Chondrocyte (in vitro differentiated cells): ENCODE measurements around the gene TECPR1. TPM values are rescaled to one million over a fixed set of nuclear protein-coding genes. Genes with fewer than 3 reads are reported as not detected.

Experiments used
- DNase-seq: peaks from one replicate; pipeline ENCODE4 v3.0.0; 2021; ENCODE audit warnings: mixed read lengths, low spot score
- H3K27ac Mint-ChIP-seq: one replicate; pipeline ENCODE4 v1.8.0; 2021; ENCODE audit warnings: mild to moderate bottlenecking, moderate library complexity, mixed read lengths; ENCODE audit not compliant: unreplicated experiment
- H3K27me3 Mint-ChIP-seq: 2 replicates; pipeline ENCODE4 v1.8.0; 2021; ENCODE audit warnings: low read depth, mixed read lengths
- H3K36me3 Mint-ChIP-seq: 2 replicates; pipeline ENCODE4 v1.8.0; 2021; ENCODE audit warnings: low read depth, mixed read lengths
- H3K4me1 Mint-ChIP-seq: 2 replicates; pipeline ENCODE4 v1.8.0; 2021; ENCODE audit warnings: low read depth, mild to moderate bottlenecking, mixed read lengths
- H3K4me3 Mint-ChIP-seq: one replicate; pipeline ENCODE4 v1.8.0; 2021; ENCODE audit warnings: mild to moderate bottlenecking, moderate library complexity, mixed read lengths; ENCODE audit not compliant: unreplicated experiment
- H3K9me3 Mint-ChIP-seq: 2 replicates; pipeline ENCODE4 v1.8.0; 2021; ENCODE audit warnings: low read depth, mixed read lengths
- total RNA-seq: library from RNA; stranded (reverse); gene quantifications from 3 replicates; pipeline ENCODE4 v1.2.1, GENCODE V29; 2021
- TF ChIP-seq, protein P1 (sequence below): fragments of 200-600 bp; sonication (generic); IDR thresholded peaks from 2 replicates; pipeline ENCODE4 v1.5.0; 2021; ENCODE audit warnings: antibody characterized with exemption, mild to moderate bottlenecking, moderate library complexity

TECPR1 gene
- total RNA-seq, 1 donor from 2014 or later: 27.3 TPM

DNA sequence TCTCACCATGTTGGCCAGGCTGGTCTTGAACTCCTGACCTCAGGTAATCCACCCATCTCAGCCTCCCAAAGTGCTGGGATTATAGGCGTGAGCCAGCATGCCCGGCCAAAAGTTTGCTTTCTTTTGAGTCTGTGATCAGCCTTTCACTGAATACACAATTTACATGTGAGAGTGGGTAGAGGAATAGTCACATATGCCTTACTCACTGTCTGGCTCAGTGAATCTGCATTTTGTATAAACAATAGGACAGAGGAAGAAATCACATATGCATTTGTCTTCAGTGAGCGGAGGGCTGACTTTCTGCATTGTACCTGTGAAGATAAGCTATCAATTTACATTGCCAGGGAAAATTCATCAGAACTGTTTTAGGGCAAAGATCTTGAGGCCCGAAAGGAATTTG lies 2.5 kb upstream of the TECPR1 start:
- H3K27me3 Mint-ChIP-seq: no peaks in the 10 kb centered on the region
- H3K4me3 Mint-ChIP-seq: no peak overlapping the region
- H3K27ac Mint-ChIP-seq: no peak overlapping the region
- no peak for DNase-seq
- peaks cover 27% of the 10 kb centered on the region for H3K4me1 Mint-ChIP-seq
- no peaks in the 10 kb centered on the region for H3K9me3 Mint-ChIP-seq
- TF ChIP-seq, protein P1, sequence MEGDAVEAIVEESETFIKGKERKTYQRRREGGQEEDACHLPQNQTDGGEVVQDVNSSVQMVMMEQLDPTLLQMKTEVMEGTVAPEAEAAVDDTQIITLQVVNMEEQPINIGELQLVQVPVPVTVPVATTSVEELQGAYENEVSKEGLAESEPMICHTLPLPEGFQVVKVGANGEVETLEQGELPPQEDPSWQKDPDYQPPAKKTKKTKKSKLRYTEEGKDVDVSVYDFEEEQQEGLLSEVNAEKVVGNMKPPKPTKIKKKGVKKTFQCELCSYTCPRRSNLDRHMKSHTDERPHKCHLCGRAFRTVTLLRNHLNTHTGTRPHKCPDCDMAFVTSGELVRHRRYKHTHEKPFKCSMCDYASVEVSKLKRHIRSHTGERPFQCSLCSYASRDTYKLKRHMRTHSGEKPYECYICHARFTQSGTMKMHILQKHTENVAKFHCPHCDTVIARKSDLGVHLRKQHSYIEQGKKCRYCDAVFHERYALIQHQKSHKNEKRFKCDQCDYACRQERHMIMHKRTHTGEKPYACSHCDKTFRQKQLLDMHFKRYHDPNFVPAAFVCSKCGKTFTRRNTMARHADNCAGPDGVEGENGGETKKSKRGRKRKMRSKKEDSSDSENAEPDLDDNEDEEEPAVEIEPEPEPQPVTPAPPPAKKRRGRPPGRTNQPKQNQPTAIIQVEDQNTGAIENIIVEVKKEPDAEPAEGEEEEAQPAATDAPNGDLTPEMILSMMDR: no peak
- peaks cover 4% of the 10 kb centered on the region for H3K36me3 Mint-ChIP-seq

DNA sequence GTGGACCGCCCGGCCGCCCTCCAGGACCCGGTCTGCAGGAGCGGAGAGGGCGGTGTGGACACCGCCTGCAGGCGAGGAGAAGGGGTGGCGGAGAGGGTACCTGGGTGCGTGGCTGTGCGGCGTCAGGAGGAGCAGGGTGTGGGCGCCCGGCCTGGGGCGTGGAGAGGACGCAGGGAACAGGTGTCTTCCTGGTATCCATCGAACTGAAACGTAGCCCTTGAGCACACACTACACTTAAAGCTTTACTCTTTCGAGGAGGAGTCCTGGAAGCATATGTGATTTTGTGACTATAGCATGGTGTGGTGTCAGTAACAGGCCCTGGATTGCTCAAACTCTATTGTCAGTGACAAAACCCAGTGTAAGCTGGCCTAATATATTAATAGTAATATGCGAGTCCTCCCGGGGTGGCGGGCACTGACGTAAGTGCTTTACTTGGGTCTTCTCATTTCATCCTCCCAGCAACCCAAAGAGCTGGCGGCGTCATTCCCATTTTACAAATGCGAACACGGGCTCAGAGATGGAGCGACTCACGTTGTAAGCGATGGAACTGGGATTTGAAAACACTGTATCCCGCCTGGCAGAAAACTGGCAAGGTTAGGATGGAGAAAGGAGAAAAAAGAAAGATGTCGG lies 508 bp upstream of the TECPR1 start:
- Mint-ChIP-seq H3K4me1 (peaks cover 27% of the 10 kb centered on the region), H3K27me3 (no peaks in the 10 kb centered on the region), H3K27ac (peak overlapping the region; percentile 91), H3K9me3 (no peaks in the 10 kb centered on the region), H3K36me3 (peaks cover 5% of the 10 kb centered on the region), H3K4me3 (peak overlapping the region; percentile 96)
- no peak for DNase-seq
- TF ChIP-seq, protein P1: peak; percentile 49

DNA sequence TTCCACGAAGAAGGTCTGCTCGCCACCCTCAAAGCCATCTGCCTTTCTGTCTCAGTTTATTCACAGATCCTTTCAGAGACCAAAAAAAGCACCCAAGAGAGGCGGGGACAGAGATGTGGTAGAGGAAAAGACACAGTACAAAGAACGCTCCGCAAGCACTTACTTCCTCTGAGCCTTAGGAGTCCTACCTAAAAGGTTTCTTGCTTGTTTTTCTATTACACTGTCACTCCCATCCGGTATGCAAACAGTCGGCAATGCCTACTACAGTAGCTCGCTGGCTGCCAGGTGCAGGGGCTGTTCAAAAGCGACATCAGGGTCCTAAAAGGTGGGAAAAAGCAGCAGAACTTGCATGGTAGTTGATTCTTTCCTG lies 816 bp downstream of the TECPR1 start:
- no peaks in the 10 kb centered on the region for H3K9me3 Mint-ChIP-seq
- peaks cover 27% of the 10 kb centered on the region for H3K4me1 Mint-ChIP-seq
- TF ChIP-seq, protein P1: no peak
- peaks cover 2% of the 10 kb centered on the region for H3K36me3 Mint-ChIP-seq
- no peaks in the 10 kb centered on the region for H3K27me3 Mint-ChIP-seq
- DNase-seq: no peak
- no peak overlapping the region for H3K27ac Mint-ChIP-seq
- H3K4me3 Mint-ChIP-seq: peak overlapping the region; percentile 96

DNA sequence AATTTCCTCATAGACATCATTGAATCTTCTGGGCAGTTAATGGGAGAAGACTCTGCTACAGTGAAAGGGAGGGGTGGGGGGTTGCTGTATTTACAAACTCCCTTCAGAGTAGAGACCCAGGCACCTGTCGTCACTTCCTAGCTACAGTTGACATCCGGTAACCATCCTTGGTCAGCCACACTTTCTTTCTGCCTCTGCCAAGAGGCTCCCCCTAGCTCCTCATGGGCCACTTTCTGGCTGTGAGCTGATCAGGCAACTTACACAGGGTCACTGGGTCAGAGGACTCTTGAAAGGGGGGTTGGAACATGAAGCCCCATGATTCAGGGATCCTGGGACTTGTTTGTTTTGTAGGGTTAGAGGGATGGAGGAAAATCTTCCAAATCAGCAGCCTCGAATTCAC lies 1.2 kb downstream of the TECPR1 start:
- TF ChIP-seq, protein P1: no peak
- H3K36me3 Mint-ChIP-seq: peaks cover 2% of the 10 kb centered on the region
- H3K27ac Mint-ChIP-seq: no peak overlapping the region
- no peaks in the 10 kb centered on the region for H3K27me3 Mint-ChIP-seq
- peak overlapping the region; percentile 96 for H3K4me3 Mint-ChIP-seq
- H3K4me1 Mint-ChIP-seq: peaks cover 27% of the 10 kb centered on the region
- H3K9me3 Mint-ChIP-seq: no peaks in the 10 kb centered on the region
- no peak for DNase-seq

DNA sequence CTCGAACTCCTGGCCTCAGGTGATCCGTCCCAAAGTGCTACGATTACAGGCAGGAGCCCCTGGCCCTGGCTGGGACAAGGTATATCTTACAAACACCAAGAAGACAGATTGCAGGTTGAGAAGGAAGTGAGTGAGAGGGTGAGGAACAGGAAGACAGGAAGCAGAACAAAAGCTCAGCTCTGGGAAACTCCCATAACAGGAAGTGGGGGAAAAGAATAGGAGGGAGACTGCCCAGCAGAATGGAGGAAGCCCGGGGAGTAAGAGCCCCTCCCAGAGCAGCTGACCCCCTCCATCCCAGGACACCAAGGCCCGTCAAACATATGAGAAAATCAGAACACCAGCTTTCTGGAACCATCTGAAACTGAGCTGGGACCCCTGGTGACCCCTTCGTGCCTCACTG lies 2.9 kb downstream of the TECPR1 start:
- H3K36me3 Mint-ChIP-seq: peaks cover 2% of the 10 kb centered on the region

More for the DNA sequence above, 2.9 kb downstream of the TECPR1 start:
- no peak for DNase-seq
- no peaks in the 10 kb centered on the region for H3K27me3 Mint-ChIP-seq
- no peak overlapping the region for H3K4me3 Mint-ChIP-seq
- no peak overlapping the region for H3K27ac Mint-ChIP-seq
- H3K4me1 Mint-ChIP-seq: peaks cover 27% of the 10 kb centered on the region
- TF ChIP-seq, protein P1: no peak
- H3K9me3 Mint-ChIP-seq: no peaks in the 10 kb centered on the region
